Panc1 (cell line): ENCODE results near the gene LGR4.

Experiments used
- CTCF ChIP-seq: fragments of 450-650 bp; IDR thresholded peaks from 2 replicates; pipeline ENCODE4 v1.5.1; 2017; ENCODE audit warnings: mild to moderate bottlenecking
- POLR2AphosphoS5 ChIP-seq: IDR thresholded peaks from 2 replicates; pipeline ENCODE4 v1.6.1; 2012; ENCODE audit warnings: mild to moderate bottlenecking, low read depth, low read length, moderate library complexity
- REST ChIP-seq, 2 experiments: IDR thresholded peaks; 2 replicates each; pipeline ENCODE4 v1.6.1; 2011 to 2012; ENCODE audit warnings: low read depth in 2 of 2, control low read depth in 1 of 2, low read length in 1 of 2, mild to moderate bottlenecking in 1 of 2, moderate library complexity in 1 of 2; ENCODE audit not compliant: insufficient read depth in 1 of 2
- SIN3A ChIP-seq: IDR thresholded peaks from 2 replicates; pipeline ENCODE4 v1.6.1; 2012; ENCODE audit warnings: low read depth, mild to moderate bottlenecking, low read length, moderate library complexity, borderline replicate concordance; ENCODE audit not compliant: insufficient read depth

GRCh38 chr11:27355575-27356104 lies 117.0 kb downstream of the LGR4 start:
- TF ChIP-seq CTCF: no peak
- TF ChIP-seq REST (IDR thresholded peaks at IDR 0.05; ENCODE audit: insufficient read depth in 1 of 2, low read depth in 2 of 2, low read length in 1 of 2): no peak
- no peak for TF ChIP-seq POLR2AphosphoS5
- TF ChIP-seq SIN3A: no peak
